ENCODE data around the gene NANOG. TPM values are rescaled to one million over a fixed set of nuclear protein-coding genes. Genes with fewer than 3 reads are reported as not detected.

NANOG gene
- total and polyA plus RNA-seq, 2 of the 8 experiments (the other 6 are each of a cell fraction or from before 2014, with no cell fraction given) = 53.7 to 231 TPM

DNA sequence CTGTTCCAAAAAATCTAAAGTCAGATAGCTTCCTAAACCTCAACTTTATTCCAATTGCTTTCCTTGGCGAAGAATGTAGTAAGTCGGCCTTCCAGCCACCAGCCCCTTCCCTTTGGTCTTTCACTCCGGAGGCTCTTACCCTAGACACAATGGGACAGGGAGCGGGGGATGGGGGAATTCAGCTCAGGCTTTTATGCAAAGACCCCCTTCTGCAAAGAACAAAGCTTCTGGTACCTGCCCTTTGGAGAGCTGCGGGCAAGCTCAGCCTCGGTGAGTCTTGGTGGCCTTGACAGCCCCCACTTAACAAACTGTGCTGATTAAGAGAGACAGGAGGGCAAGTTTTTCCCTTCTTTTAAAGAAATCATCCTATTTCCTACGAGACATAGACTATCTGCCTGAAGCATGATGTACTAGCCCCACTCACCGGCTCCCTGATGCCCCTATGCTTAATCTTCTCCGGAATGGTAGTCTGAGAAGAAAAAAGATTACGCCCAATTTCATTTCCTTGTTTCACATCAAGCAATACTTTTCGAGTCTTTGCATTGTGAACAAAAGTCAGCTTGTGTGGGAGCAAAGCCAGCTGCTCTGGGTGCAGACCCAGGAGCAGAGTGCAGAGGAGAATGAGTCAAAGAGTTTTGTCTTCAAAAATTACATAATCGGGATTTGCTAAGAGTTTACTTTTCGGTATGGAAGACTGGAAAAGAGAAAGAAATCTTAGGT, 1.5 kb upstream of the NANOG start:
- ChIA-PET POLR2A (ENCODE audit: partially characterized antibody) (interaction anchor here (0.9 to 3.2 kb wide), 8 partner anchors 11 to 145 kb away, joined by 3 to 25 read pairs (median 4); no protein-coding TSS in a partner anchor), CTCF (ENCODE audit: partially characterized antibody) (interaction anchor here (0.9 to 2.3 kb wide), 5 partner anchors 9 to 131 kb away, joined by 3 to 9 read pairs (median 3); partner anchors contain the start of gene GDF3)
- TF ChIP-seq POU5F1 (IDR thresholded peaks at IDR 0.05; ENCODE audit: low read depth, low read length) (0 out of 2 replicates have a peak, but pooled peaks have one; percentile 33), MAFK (IDR thresholded peaks at IDR 0.05; ENCODE audit: low read depth, low read length) (no peak), YY1 (IDR thresholded peaks at IDR 0.05; ENCODE audit: low read depth, low read length) (no peak), CREB1 (IDR thresholded peaks at IDR 0.05) (no peak), POLR2A (IDR thresholded peaks at IDR 0.05; ENCODE audit: control extremely low read depth in 1 of 2, low read depth in 2 of 2, low read length in 2 of 2) (no peak), CHD2 (IDR thresholded peaks at IDR 0.05; ENCODE audit: low read length) (no peak), USF2 (IDR thresholded peaks at IDR 0.05; ENCODE audit: low read length) (no peak), E2F6 (IDR thresholded peaks at IDR 0.05) (no peak), SAP30 (IDR thresholded peaks at IDR 0.05; ENCODE audit: insufficient read depth, insufficient replicate concordance, low read length) (no peak)

More for the DNA sequence above, 1.5 kb upstream of the NANOG start:
- Histone ChIP-seq H3K36me3 (ENCODE audit: control insufficient read depth in 2 of 4, insufficient read depth in 4 of 4, low read length in 3 of 4) (peaks cover 0 to 13% (median 3%) of the 10 kb centered on the region in 4 experiments; a peak in 3 of 8 replicates), H2BK12ac (ENCODE audit: low read depth, low read length) (peak overlapping the region; percentile 92; the same call in 1 of the 2 replicates), H3K14ac (ENCODE audit: insufficient read length) (no peak overlapping the region), H4K91ac (replicated peaks; ENCODE audit: insufficient read length, low read length) (peak overlapping the region; percentile 89), H3K23me2 (ENCODE audit: low read depth, low read length) (peaks cover 6% of the 10 kb centered on the region; the same call in 1 of the 2 replicates), H3K27ac (ENCODE audit: low read depth, low read length) (peak overlapping the region; percentile 43), H3K4me1 (replicated peaks in 1 of 4; ENCODE audit: control insufficient read depth in 3 of 4, insufficient read depth in 4 of 4, low read length in 3 of 4) (peaks cover 8 to 21% (median 14%) of the 10 kb centered on the region in 4 experiments), H3K18ac (ENCODE audit: extremely low read depth, low read length) (peak overlapping the region; percentile 94), H3K9ac (replicated peaks in 1 of 4; ENCODE audit: extremely low read depth in 1 of 4, low read depth in 3 of 4, low read length in 3 of 4) (peak overlapping the region in 1 of 4 experiments; percentile 60; a peak in 1 of 7 replicates), H3K79me2 (ENCODE audit: control insufficient read depth in 1 of 2, insufficient read depth in 2 of 2, low read length in 2 of 2) (peaks cover 15 to 39% of the 10 kb centered on the region in 2 experiments), H4K20me1 (replicated peaks in 1 of 2; ENCODE audit: control insufficient read depth in 1 of 2, insufficient read depth in 2 of 2, low read length in 2 of 2) (peaks cover 0 to 2% of the 10 kb centered on the region in 2 experiments), H4K5ac (ENCODE audit: insufficient read length, low read depth, low read length) (peak overlapping the region; percentile 35), H3K79me1 (ENCODE audit: low read depth, low read length) (0 out of 2 replicates have a peak, but pooled peaks cover 3% of the 10 kb centered on the region), H2BK5ac (ENCODE audit: low read depth, low read length) (peak overlapping the region; percentile 86), H3K4me3 (ENCODE audit: extremely low read depth in 1 of 4, insufficient read depth in 2 of 4, low read depth in 3 of 4, low read length in 4 of 4) (peak overlapping the region; percentile 13 to 72 (median 22); a peak in 5 of 8 replicates), H3K56ac (replicated peaks; ENCODE audit: insufficient read length, low read depth, low read length) (peak overlapping the region; percentile 27), H3K9me3 (ENCODE audit: insufficient read depth in 2 of 2, low read depth in 1 of 2, low read length in 1 of 2) (no peaks in the 10 kb centered on the region), H3K4ac (replicated peaks; ENCODE audit: insufficient read length, low read depth, low read length) (peak overlapping the region; percentile 91), H2AK5ac (ENCODE audit: low read depth, low read length) (peak overlapping the region; percentile 66; the same call in 1 of the 2 replicates), H3K27me3 (replicated peaks in 1 of 4; ENCODE audit: control insufficient read depth in 3 of 4, extremely low read depth in 1 of 4, insufficient read depth in 3 of 4, low read length in 3 of 4) (no peaks in the 10 kb centered on the region), H2AFZ (ENCODE audit: low read length) (no peak overlapping the region), H2BK120ac (replicated peaks; ENCODE audit: low read depth, low read length) (peak overlapping the region; percentile 96), H3K4me2 (ENCODE audit: insufficient read depth in 1 of 2, low read depth in 2 of 2, low read length in 2 of 2) (peak overlapping the region; percentile 52 to 72), H4K8ac (ENCODE audit: extremely low read depth, insufficient read depth, low read length) (no peak overlapping the region), H2BK15ac (ENCODE audit: low read length) (no peak overlapping the region), H3K23ac (ENCODE audit: insufficient read length) (no peak overlapping the region), H2BK20ac (ENCODE audit: low read length) (peak overlapping the region; percentile 82)
- WGBS, 2 experiments (ENCODE audit: extremely low coverage in 1 of 2, insufficient coverage in 1 of 2, insufficient read length in 1 of 2, insufficient replicate concordance in 2 of 2, low coverage in 1 of 2, low lambda C conversion rate in 2 of 2, missing lambda C conversion rate in 1 of 2) = 17% methylated on average over 13 of the region's 13 CpGs; no CpG with 5 or more reads in 1 of the 2 experiments
- peak; percentile 94 for FAIRE-seq
- DNase-seq (ENCODE audit: low read depth in 1 of 2, low spot score in 2 of 2) = peak; percentile 61 to 68

Data from H1 (cell line).